HAP-1 (cell line): ENCODE measurements around the gene TLR1.

Experiments used
- DNase-seq, 2 experiments: peaks; one replicate each; pipeline ENCODE4 v3.0.0-alpha.2; 2016 to 2020; ENCODE audit warnings: low spot score in 2 of 2
- H3K27me3 ChIP-seq: fragments of 250-450 bp; sonication (Bioruptor Pico); 2 replicates; pipeline ENCODE4 v1.5.1; 2020; ENCODE audit warnings: low read depth, mild to moderate bottlenecking, moderate library complexity
- H3K36me3 ChIP-seq: fragments of 250-450 bp; sonication (Bioruptor Pico); replicated peaks from 2 replicates; pipeline ENCODE4 v1.5.1; 2020; ENCODE audit warnings: mild to moderate bottlenecking
- H3K4me1 ChIP-seq: fragments of 250-450 bp; sonication (Bioruptor Pico); 2 replicates; pipeline ENCODE4 v1.5.1; 2020; ENCODE audit warnings: mild to moderate bottlenecking
- H3K4me3 ChIP-seq: fragments of 250-450 bp; sonication (Bioruptor Pico); 2 replicates; pipeline ENCODE4 v1.5.1; 2020; ENCODE audit warnings: mild to moderate bottlenecking, moderate library complexity
- H3K9me3 ChIP-seq: fragments of 250-450 bp; sonication (Bioruptor Pico); 2 replicates; pipeline ENCODE4 v1.5.1; 2020; ENCODE audit warnings: mild to moderate bottlenecking, moderate library complexity
- in situ Hi-C: fragments of 300-500 bp; cut with MboI; formaldehyde crosslinking; loops from 3 replicates; pipeline ENCODE4 v1.14.3; 2020; ENCODE audit warnings: low sequenced_read_pairs, inconsistent platforms, mixed read lengths

TLR1 gene

GRCh38 chr4:38757945-38758600 lies 46.5 kb downstream of the TLR1 start:
- Histone ChIP-seq H3K4me1 (peaks cover 5% of the 10 kb centered on the region), H3K4me3 (no peak overlapping the region), H3K9me3 (no peaks in the 10 kb centered on the region), H3K27me3 (no peaks in the 10 kb centered on the region), H3K36me3 (no peaks in the 10 kb centered on the region)
- in situ Hi-C loops, result no loop called here
- DNase-seq, result no peak

GRCh38 chr4:38752941-38753806 lies 51.4 kb downstream of the TLR1 start:
- peak; percentile 90 to 93 for DNase-seq
- H3K9me3 ChIP-seq, result 0 out of 2 replicates have a peak, but pooled peaks cover under 1% of the 10 kb centered on the region
- no peaks in the 10 kb centered on the region for H3K36me3 ChIP-seq
- no peak overlapping the region for H3K4me3 ChIP-seq
- in situ Hi-C loops, result no loop called here
- H3K4me1 ChIP-seq, result peaks cover 7% of the 10 kb centered on the region
- no peaks in the 10 kb centered on the region for H3K27me3 ChIP-seq

GRCh38 chr4:38752372-38752940 lies 52.1 kb downstream of the TLR1 start:
- H3K27me3 ChIP-seq, result no peaks in the 10 kb centered on the region
- peaks cover 7% of the 10 kb centered on the region for H3K4me1 ChIP-seq
- no peak overlapping the region for H3K4me3 ChIP-seq
- no peaks in the 10 kb centered on the region for H3K36me3 ChIP-seq
- H3K9me3 ChIP-seq, result 0 out of 2 replicates have a peak, but pooled peaks cover 3% of the 10 kb centered on the region
- in situ Hi-C loops, result no loop called here
- DNase-seq, result no peak

GRCh38 chr4:38751341-38752010 lies 53.1 kb downstream of the TLR1 start:
- peaks cover 7% of the 10 kb centered on the region for H3K4me1 ChIP-seq
- no peaks in the 10 kb centered on the region for H3K36me3 ChIP-seq
- H3K4me3 ChIP-seq, result no peak overlapping the region
- no peak for DNase-seq
- in situ Hi-C loops, result no loop called here
- H3K27me3 ChIP-seq, result no peaks in the 10 kb centered on the region
- H3K9me3 ChIP-seq, result 0 out of 2 replicates have a peak, but pooled peaks cover 3% of the 10 kb centered on the region

GRCh38 chr4:38749336-38749735 lies 55.3 kb downstream of the TLR1 start:
- H3K9me3 ChIP-seq, result 0 out of 2 replicates have a peak, but pooled peaks cover 3% of the 10 kb centered on the region
- DNase-seq, result no peak
- in situ Hi-C loops, result no loop called here
- no peaks in the 10 kb centered on the region for H3K36me3 ChIP-seq
- no peaks in the 10 kb centered on the region for H3K27me3 ChIP-seq
- H3K4me1 ChIP-seq, result peaks cover 7% of the 10 kb centered on the region
- no peak overlapping the region for H3K4me3 ChIP-seq

- peaks cover 2% of the 10 kb centered on the region; the same call in 1 of the 2 replicates for H3K4me1 ChIP-seq
- in situ Hi-C loops, result no loop called here
- no peaks in the 10 kb centered on the region for H3K36me3 ChIP-seq
- H3K4me3 ChIP-seq, result no peak overlapping the region
- 0 out of 2 replicates have a peak, but pooled peaks cover 3% of the 10 kb centered on the region for H3K9me3 ChIP-seq
- no peak for DNase-seq
- no peaks in the 10 kb centered on the region for H3K27me3 ChIP-seq
Observed at GRCh38 chr4:38747629-38748028, 57.0 kb downstream of the TLR1 start.
